Naive thymus-derived CD8-positive, alpha-beta T cell (primary cell): ENCODE measurements around the gene POLDIP2. TPM values are rescaled to one million over a fixed set of nuclear protein-coding genes. Genes with fewer than 3 reads are reported as not detected.

Experiments used
- ATAC-seq, 2 donors: fragments of 150-1000 bp; cut with Tn5 transposase in 1 of 2; sonication (Bioruptor Pico), chemical (Tn5 transposase) in 1 of 2; 1 replicate in 1 of 2; 2 replicates in 1 of 2; pipeline ENCODE4 v1.10.0; 2021; ENCODE audit warnings: mild to moderate bottlenecking in 2 of 2, moderate library complexity in 2 of 2
- POLR2A ChIA-PET: fragments of 350-600 bp; sonication (Branson Sonifier 250); formaldehyde crosslinking; loops from one replicate; lab custom pipeline; 2021; ENCODE audit warnings: antibody characterized with exemption; lab: Charles Lee
- DNase-seq, 10 donors: peaks; one replicate each; pipeline versions ENCODE4 v3.0.0 to v3.0.0-alpha.2; 2020 to 2022
- H3K27ac Mint-ChIP-seq, 10 donors: one replicate each; pipeline ENCODE4 v1.8.0; 2020 to 2022; ENCODE audit warnings: mild to moderate bottlenecking in 10 of 10, mixed read lengths in 10 of 10, moderate library complexity in 4 of 10, inconsistent platforms in 1 of 10
- H3K27me3 Mint-ChIP-seq, 5 donors: one replicate each; pipeline ENCODE4 v1.8.0; 2021 to 2022; ENCODE audit warnings: mixed read lengths in 5 of 5
- H3K36me3 Mint-ChIP-seq, 3 donors: one replicate each; pipeline ENCODE4 v1.8.0; 2020 to 2022; ENCODE audit warnings: mixed read lengths in 3 of 3, mild to moderate bottlenecking in 2 of 3, inconsistent platforms in 1 of 3
- H3K4me1 Mint-ChIP-seq, 4 donors: one replicate each; pipeline ENCODE4 v1.8.0; 2021 to 2022; ENCODE audit warnings: mixed read lengths in 4 of 4
- H3K4me3 Mint-ChIP-seq, 10 donors: one replicate each; pipeline ENCODE4 v1.8.0; 2020 to 2022; ENCODE audit warnings: mild to moderate bottlenecking in 10 of 10, mixed read lengths in 10 of 10, moderate library complexity in 6 of 10, inconsistent platforms in 1 of 10
- H3K9me3 Mint-ChIP-seq, 9 donors: one replicate each; pipeline ENCODE4 v1.8.0; 2020 to 2022; ENCODE audit warnings: mixed read lengths in 9 of 9, mild to moderate bottlenecking in 3 of 9, inconsistent platforms in 1 of 9, moderate library complexity in 1 of 9
- polyA plus RNA-seq, 3 donors: library from polyadenylated mRNA; unstranded; fragments of 300-500 nt; fragmentation: Illumina TruSeq; gene quantifications; one replicate each; pipeline ENCODE4 v1.2.3, GENCODE V29; 2021
- total RNA-seq, 8 experiments: library from RNA in 2 of 8; stranded (reverse) in 2 of 8; gene quantifications; one replicate each; pipeline ENCODE4 v1.2.3 and lab custom pipeline; 2021 to 2026

The POLDIP2 gene
- total and polyA plus RNA-seq, 5 experiments from 2014 or later, result 35.4 to 90.3 (median 81.3) TPM

GRCh38 chr17:28397687-28398279 lies 40.5 kb upstream of the POLDIP2 start:
- peaks cover 0 to 4% (median 1%) of the 10 kb centered on the region in 4 donors for H3K4me1 Mint-ChIP-seq
- no peaks in the 10 kb centered on the region for H3K9me3 Mint-ChIP-seq
- no peak for ATAC-seq
- no peaks in the 10 kb centered on the region for H3K27me3 Mint-ChIP-seq
- H3K4me3 Mint-ChIP-seq, result no peak overlapping the region
- peaks cover 0 to 31% (median 4%) of the 10 kb centered on the region in 3 donors for H3K36me3 Mint-ChIP-seq
- H3K27ac Mint-ChIP-seq, result peak overlapping the region in 9 of 10 donors; percentile 20 to 86 (median 64)
- POLR2A ChIA-PET, result no interaction called here
- DNase-seq, result no peak

- Mint-ChIP-seq H3K36me3 (peaks cover 0 to 36% (median 5%) of the 10 kb centered on the region in 3 donors), H3K4me3 (no peak overlapping the region), H3K27me3 (no peaks in the 10 kb centered on the region), H3K9me3 (no peaks in the 10 kb centered on the region), H3K4me1 (peaks cover 0 to 4% (median 1%) of the 10 kb centered on the region in 4 donors), H3K27ac (peak overlapping the region in 4 of 10 donors; percentile 20 to 64 (median 62))
- POLR2A ChIA-PET, result no interaction called here
- ATAC-seq (no peak), DNase-seq (no peak)
Observed at GRCh38 chr17:28397275-28397674, 39.9 kb upstream of the POLDIP2 start.

GRCh38 chr17:28396635-28397239 lies 39.4 kb upstream of the POLDIP2 start:
- H3K27me3 Mint-ChIP-seq, result no peaks in the 10 kb centered on the region
- H3K4me1 Mint-ChIP-seq, result peaks cover 0 to 4% (median 1%) of the 10 kb centered on the region in 4 donors
- no peak overlapping the region for H3K27ac Mint-ChIP-seq
- no peak overlapping the region for H3K4me3 Mint-ChIP-seq
- POLR2A ChIA-PET, result no interaction called here
- H3K9me3 Mint-ChIP-seq, result no peaks in the 10 kb centered on the region
- DNase-seq, result no peak
- peaks cover 0 to 37% (median 5%) of the 10 kb centered on the region in 3 donors for H3K36me3 Mint-ChIP-seq
- no peak for ATAC-seq

- Mint-ChIP-seq H3K27me3 (no peaks in the 10 kb centered on the region), H3K27ac (peak overlapping the region in 1 of 10 donors; percentile 34), H3K9me3 (no peaks in the 10 kb centered on the region), H3K4me3 (no peak overlapping the region), H3K4me1 (peaks cover 0 to 4% (median 1%) of the 10 kb centered on the region in 4 donors), H3K36me3 (peaks cover 0 to 45% (median 8%) of the 10 kb centered on the region in 3 donors)
- DNase-seq (no peak), ATAC-seq (no peak)
- POLR2A ChIA-PET, result no interaction called here
Observed at GRCh38 chr17:28395968-28396367, 38.6 kb upstream of the POLDIP2 start.

- Mint-ChIP-seq H3K4me1 (peaks cover 0 to 4% (median 1%) of the 10 kb centered on the region in 4 donors), H3K36me3 (peaks cover 0 to 50% (median 13%) of the 10 kb centered on the region in 3 donors), H3K27ac (peak overlapping the region in 1 of 10 donors; percentile 34), H3K9me3 (no peaks in the 10 kb centered on the region), H3K4me3 (no peak overlapping the region), H3K27me3 (no peaks in the 10 kb centered on the region)
- POLR2A ChIA-PET, result interaction anchor here (1.0 kb wide), 1 partner anchor 12 kb away, joined by 3 read pairs; no protein-coding TSS in a partner anchor
- no peak for ATAC-seq
- no peak for DNase-seq
Observed at GRCh38 chr17:28395426-28395825, 38.1 kb upstream of the POLDIP2 start.

- DNase-seq (no peak), ATAC-seq (no peak)
- H3K27me3 Mint-ChIP-seq, result no peaks in the 10 kb centered on the region
- no peak overlapping the region for H3K4me3 Mint-ChIP-seq
- H3K27ac Mint-ChIP-seq, result peak overlapping the region in 1 of 10 donors; percentile 45
- peaks cover 0 to 59% (median 20%) of the 10 kb centered on the region in 3 donors for H3K36me3 Mint-ChIP-seq
- POLR2A ChIA-PET, result interaction anchor here (1.0 to 1.2 kb wide), 2 partner anchors 10 to 11 kb away, joined by 3 to 4 read pairs; no protein-coding TSS in a partner anchor
- H3K9me3 Mint-ChIP-seq, result no peaks in the 10 kb centered on the region
- peaks cover 0 to 4% (median 1%) of the 10 kb centered on the region in 4 donors for H3K4me1 Mint-ChIP-seq
Observed at GRCh38 chr17:28394337-28395116, 37.2 kb upstream of the POLDIP2 start.

- H3K27me3 Mint-ChIP-seq, result no peaks in the 10 kb centered on the region
- H3K4me1 Mint-ChIP-seq, result peaks cover 2 to 5% (median 3%) of the 10 kb centered on the region in 4 donors
- ATAC-seq (no peak), DNase-seq (no peak)
- POLR2A ChIA-PET, result no interaction called here
- H3K27ac Mint-ChIP-seq, result no peak overlapping the region
- no peaks in the 10 kb centered on the region for H3K9me3 Mint-ChIP-seq
- H3K36me3 Mint-ChIP-seq, result peaks cover 0 to 71% (median 25%) of the 10 kb centered on the region in 3 donors
- H3K4me3 Mint-ChIP-seq, result no peak overlapping the region
Observed at GRCh38 chr17:28392491-28392890, 35.2 kb upstream of the POLDIP2 start.

- Mint-ChIP-seq H3K27ac (peak overlapping the region in 2 of 10 donors; percentile 44 to 66), H3K27me3 (no peaks in the 10 kb centered on the region), H3K4me3 (no peak overlapping the region)
Observed at GRCh38 chr17:28391401-28391800, 34.1 kb upstream of the POLDIP2 start.

GRCh38 chr17:28390984-28391383 lies 33.7 kb upstream of the POLDIP2 start:
- peak overlapping the region in 1 of 10 donors; percentile 66 for H3K27ac Mint-ChIP-seq
- no peak overlapping the region for H3K4me3 Mint-ChIP-seq
- no peaks in the 10 kb centered on the region for H3K9me3 Mint-ChIP-seq
- H3K4me1 Mint-ChIP-seq, result peaks cover 3 to 8% (median 6%) of the 10 kb centered on the region in 4 donors
- H3K27me3 Mint-ChIP-seq, result no peaks in the 10 kb centered on the region
- ATAC-seq (no peak), DNase-seq (no peak)
- H3K36me3 Mint-ChIP-seq, result peaks cover 0 to 70% (median 25%) of the 10 kb centered on the region in 3 donors
- POLR2A ChIA-PET, result interaction anchor here (0.7 to 1.0 kb wide), 3 partner anchors 33 to 1209 kb away, joined by 3 to 6 read pairs (median 6); partner anchors contain the start of gene POLDIP2

More at GRCh38 chr17:28391401-28391800, 34.1 kb upstream of the POLDIP2 start:
- no peak for ATAC-seq
- no peak for DNase-seq
- no peaks in the 10 kb centered on the region for H3K9me3 Mint-ChIP-seq
- H3K36me3 Mint-ChIP-seq, result peaks cover 0 to 70% (median 25%) of the 10 kb centered on the region in 3 donors
- H3K4me1 Mint-ChIP-seq, result peaks cover 3 to 7% (median 4%) of the 10 kb centered on the region in 4 donors
- POLR2A ChIA-PET, result interaction anchor here (0.7 to 1.0 kb wide), 3 partner anchors 13 to 1209 kb away, joined by 5 to 6 read pairs (median 6); partner anchors contain the start of gene POLDIP2

- peaks cover 3 to 11% (median 10%) of the 10 kb centered on the region in 4 donors for H3K4me1 Mint-ChIP-seq
- H3K27me3 Mint-ChIP-seq, result no peaks in the 10 kb centered on the region
- DNase-seq, result no peak
- H3K4me3 Mint-ChIP-seq, result no peak overlapping the region
- no peaks in the 10 kb centered on the region for H3K9me3 Mint-ChIP-seq
- no peak for ATAC-seq
- H3K27ac Mint-ChIP-seq, result peak overlapping the region in 1 of 10 donors; percentile 31
- peaks cover 0 to 67% (median 25%) of the 10 kb centered on the region in 3 donors for H3K36me3 Mint-ChIP-seq
- POLR2A ChIA-PET, result interaction anchor here (0.7 kb wide), 1 partner anchor 1002 kb away, joined by 3 read pairs; no protein-coding TSS in a partner anchor
Observed at GRCh38 chr17:28390563-28390962, 33.2 kb upstream of the POLDIP2 start.

GRCh38 chr17:28390141-28390540 lies 32.8 kb upstream of the POLDIP2 start:
- POLR2A ChIA-PET, result interaction anchor here (2.4 kb wide), 1 partner anchor 17 kb away, joined by 14 read pairs; no protein-coding TSS in a partner anchor
- Mint-ChIP-seq H3K4me3 (no peak overlapping the region), H3K4me1 (peaks cover 7 to 15% (median 14%) of the 10 kb centered on the region in 4 donors), H3K27me3 (no peaks in the 10 kb centered on the region), H3K36me3 (peaks cover 0 to 64% (median 25%) of the 10 kb centered on the region in 3 donors), H3K9me3 (no peaks in the 10 kb centered on the region), H3K27ac (peak overlapping the region in 2 of 10 donors; percentile 31 to 46)
- DNase-seq (no peak), ATAC-seq (no peak)

- DNase-seq (no peak), ATAC-seq (no peak)
- H3K36me3 Mint-ChIP-seq, result peaks cover 0 to 47% (median 23%) of the 10 kb centered on the region in 3 donors
- H3K9me3 Mint-ChIP-seq, result no peaks in the 10 kb centered on the region
- no peaks in the 10 kb centered on the region for H3K27me3 Mint-ChIP-seq
- POLR2A ChIA-PET, result interaction anchor here (0.7 to 2.4 kb wide), 3 partner anchors 15 to 139 kb away, joined by 3 to 14 read pairs (median 5); partner anchors contain the start of gene POLDIP2
- H3K4me1 Mint-ChIP-seq, result peaks cover 11 to 29% (median 23%) of the 10 kb centered on the region in 4 donors
- no peak overlapping the region for H3K27ac Mint-ChIP-seq
- H3K4me3 Mint-ChIP-seq, result peak overlapping the region in 1 of 10 donors; percentile 30
Observed at GRCh38 chr17:28388106-28388505, 30.8 kb upstream of the POLDIP2 start.
